ENCODE measurements around the gene KIAA0930.

The KIAA0930 gene

DNA sequence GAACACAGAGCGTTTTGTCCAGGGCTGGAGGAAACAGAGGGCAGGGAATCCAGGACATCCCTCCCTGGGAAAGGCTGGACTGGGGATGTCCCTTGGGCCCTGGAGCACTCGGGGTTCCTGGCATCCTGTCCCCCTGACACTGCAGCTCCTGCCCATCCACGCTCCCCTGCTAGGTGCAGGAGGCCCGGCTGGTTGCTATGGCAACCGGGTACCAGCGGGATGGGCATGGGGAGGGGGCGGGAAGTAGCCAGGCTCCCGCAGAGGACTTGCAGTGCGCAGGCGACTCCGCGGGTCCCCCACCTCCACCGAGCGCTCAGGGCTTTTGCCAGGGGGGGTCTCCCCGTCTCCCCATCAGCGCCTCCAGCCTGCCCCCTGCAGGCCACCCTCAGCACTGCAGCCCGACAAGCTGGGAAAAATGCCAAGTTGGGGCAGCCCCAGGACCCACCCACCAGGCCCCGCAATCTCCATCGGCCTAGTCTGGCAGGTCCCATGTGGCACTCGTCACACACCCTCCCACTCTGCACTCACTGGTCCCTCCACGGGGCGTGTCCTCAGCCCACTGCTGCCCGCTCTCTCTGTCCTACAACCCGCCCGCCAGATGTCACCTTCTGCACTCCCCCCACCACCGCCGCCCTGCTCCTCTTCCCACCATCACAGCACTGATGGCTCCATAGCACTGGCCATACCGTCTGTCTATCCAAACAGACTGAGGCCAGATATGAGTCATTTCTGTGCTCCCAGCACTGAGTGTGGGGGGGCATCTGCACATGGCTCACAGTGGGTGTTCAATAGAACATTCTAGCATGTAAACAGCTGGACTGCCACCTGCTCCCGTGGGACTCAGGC lies 31.5 kb downstream of the KIAA0930 start:
- Histone ChIP-seq H3K36me3 (ENCODE audit: control insufficient read depth, insufficient read depth, low read length) (no peaks in the 10 kb centered on the region), H3K18ac (ENCODE audit: low read length) (no peak overlapping the region), H3K79me2 (ENCODE audit: control insufficient read depth, insufficient read depth, low read length) (no peaks in the 10 kb centered on the region), H2BK15ac (replicated peaks; ENCODE audit: low read depth) (no peak overlapping the region), H3K4me1 (ENCODE audit: control insufficient read depth, low read depth, low read length) (peaks cover 2% of the 10 kb centered on the region), H3K4me2 (ENCODE audit: low read length) (no peak overlapping the region), H4K8ac (ENCODE audit: low read depth, low read length) (no peak overlapping the region), H3K4me3 (ENCODE audit: low read length) (no peak overlapping the region), H3K4ac (ENCODE audit: low read depth, low read length) (no peak overlapping the region), H2AK5ac (ENCODE audit: low read length) (no peak overlapping the region), H3K79me1 (ENCODE audit: low read length) (peaks cover 1% of the 10 kb centered on the region), H3K23ac (ENCODE audit: low read length) (no peak overlapping the region), H3K56ac (ENCODE audit: low read length) (no peak overlapping the region), H2BK5ac (ENCODE audit: low read length) (no peak overlapping the region), H3K27ac (ENCODE audit: low read depth, low read length) (no peak overlapping the region), H3K9ac (ENCODE audit: low read length) (no peak overlapping the region), H3K27me3 (ENCODE audit: insufficient read depth, low read length, poor library complexity) (no peaks in the 10 kb centered on the region), H4K5ac (ENCODE audit: low read length) (no peak overlapping the region), H2BK120ac (ENCODE audit: low read depth, low read length) (no peak overlapping the region)
- no CpG with 5 or more reads among the region's 29 CpGs for WGBS (ENCODE audit: extremely low coverage, insufficient coverage, low lambda C conversion rate)
- DNase-seq: peak; percentile 54

DNA sequence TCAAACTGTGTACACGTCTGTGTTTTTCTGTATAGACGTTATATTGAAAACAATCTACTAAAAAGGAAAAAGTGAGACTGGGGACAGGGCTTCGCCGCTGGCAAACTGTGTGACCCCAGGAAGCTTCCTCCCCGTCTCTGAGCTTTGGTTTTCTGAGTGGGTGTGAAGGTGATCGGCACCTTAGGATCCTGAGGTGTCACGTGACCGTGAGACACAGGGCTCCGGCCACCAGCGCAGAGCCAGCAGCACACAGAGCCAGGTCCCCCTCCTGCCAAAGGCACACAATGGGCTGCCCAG lies 32.0 kb downstream of the KIAA0930 start:
- no peak overlapping the region for H2BK120ac ChIP-seq (ENCODE audit: low read depth, low read length)
- H3K79me1 ChIP-seq (ENCODE audit: low read length): no peaks in the 10 kb centered on the region
- DNase-seq: no peak
- no peak overlapping the region for H3K23ac ChIP-seq (ENCODE audit: low read length)
- H3K9ac ChIP-seq (ENCODE audit: low read length): no peak overlapping the region
- H3K4me1 ChIP-seq (ENCODE audit: control insufficient read depth, low read depth, low read length): peaks cover 2% of the 10 kb centered on the region
- no CpG with 5 or more reads among the region's 10 CpGs for WGBS (ENCODE audit: extremely low coverage, insufficient coverage, low lambda C conversion rate)
- H3K79me2 ChIP-seq (ENCODE audit: control insufficient read depth, insufficient read depth, low read length): no peaks in the 10 kb centered on the region
- H3K4ac ChIP-seq (ENCODE audit: low read depth, low read length): no peak overlapping the region
- H3K18ac ChIP-seq (ENCODE audit: low read length): no peak overlapping the region
- H2BK5ac ChIP-seq (ENCODE audit: low read length): no peak overlapping the region
- no peak overlapping the region for H3K56ac ChIP-seq (ENCODE audit: low read length)
- H4K8ac ChIP-seq (ENCODE audit: low read depth, low read length): no peak overlapping the region
- H3K4me2 ChIP-seq (ENCODE audit: low read length): no peak overlapping the region
- no peak overlapping the region for H2BK15ac ChIP-seq (replicated peaks; ENCODE audit: low read depth)
- H3K36me3 ChIP-seq (ENCODE audit: control insufficient read depth, insufficient read depth, low read length): no peaks in the 10 kb centered on the region
- H3K27me3 ChIP-seq (ENCODE audit: insufficient read depth, low read length, poor library complexity): no peaks in the 10 kb centered on the region
- no peak overlapping the region for H3K27ac ChIP-seq (ENCODE audit: low read depth, low read length)
- no peak overlapping the region for H3K4me3 ChIP-seq (ENCODE audit: low read length)
- H2AK5ac ChIP-seq (ENCODE audit: low read length): no peak overlapping the region
- no peak overlapping the region for H4K5ac ChIP-seq (ENCODE audit: low read length)

DNA sequence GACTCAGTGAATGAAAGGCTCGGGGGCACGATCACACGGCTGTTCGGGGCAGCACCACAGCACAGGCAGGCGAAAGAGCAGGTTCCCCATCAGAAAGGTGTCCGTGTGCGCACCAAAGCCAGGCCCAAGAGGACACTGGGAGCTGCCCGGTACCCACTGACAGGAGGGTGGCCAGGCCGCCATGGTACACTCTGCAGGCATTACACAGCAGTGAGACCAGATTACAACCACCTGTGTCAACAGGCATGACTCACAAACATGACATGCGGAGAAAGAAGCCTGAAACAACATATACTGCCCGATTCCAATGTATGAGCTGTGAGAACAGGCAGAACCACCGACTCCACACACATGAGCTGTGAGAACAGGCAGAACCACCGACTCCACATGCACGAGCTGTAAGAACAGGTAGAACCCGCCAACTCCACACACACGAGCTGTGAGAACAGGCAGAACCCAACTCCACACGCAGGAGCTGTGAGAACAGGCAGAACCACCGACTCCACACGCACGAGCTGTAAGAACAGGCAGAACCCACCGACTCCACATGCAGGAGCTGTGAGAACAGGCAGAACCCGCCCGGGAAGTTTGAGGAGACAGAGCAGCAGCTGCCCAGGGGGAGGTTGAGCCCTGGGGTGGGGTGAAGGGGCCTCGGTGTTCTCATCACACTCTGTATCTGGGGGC lies 32.6 kb downstream of the KIAA0930 start:
- DNase-seq: no peak
- no peak overlapping the region for H3K4me2 ChIP-seq (ENCODE audit: low read length)
- H3K18ac ChIP-seq (ENCODE audit: low read length): no peak overlapping the region
- no peak overlapping the region for H3K23ac ChIP-seq (ENCODE audit: low read length)
- no peak overlapping the region for H2AK5ac ChIP-seq (ENCODE audit: low read length)
- H3K79me1 ChIP-seq (ENCODE audit: low read length): no peaks in the 10 kb centered on the region
- no CpG with 5 or more reads among the region's 24 CpGs for WGBS (ENCODE audit: extremely low coverage, insufficient coverage, low lambda C conversion rate)
- no peaks in the 10 kb centered on the region for H3K36me3 ChIP-seq (ENCODE audit: control insufficient read depth, insufficient read depth, low read length)
- no peaks in the 10 kb centered on the region for H3K79me2 ChIP-seq (ENCODE audit: control insufficient read depth, insufficient read depth, low read length)
- H4K8ac ChIP-seq (ENCODE audit: low read depth, low read length): no peak overlapping the region
- no peak overlapping the region for H3K9ac ChIP-seq (ENCODE audit: low read length)
- no peak overlapping the region for H2BK15ac ChIP-seq (replicated peaks; ENCODE audit: low read depth)
- H3K27ac ChIP-seq (ENCODE audit: low read depth, low read length): no peak overlapping the region
- H3K4me1 ChIP-seq (ENCODE audit: control insufficient read depth, low read depth, low read length): peaks cover under 1% of the 10 kb centered on the region
- no peak overlapping the region for H4K5ac ChIP-seq (ENCODE audit: low read length)
- H3K56ac ChIP-seq (ENCODE audit: low read length): no peak overlapping the region
- no peak overlapping the region for H2BK120ac ChIP-seq (ENCODE audit: low read depth, low read length)
- no peak overlapping the region for H3K4me3 ChIP-seq (ENCODE audit: low read length)
- no peak overlapping the region for H2BK5ac ChIP-seq (ENCODE audit: low read length)
- no peak overlapping the region for H3K4ac ChIP-seq (ENCODE audit: low read depth, low read length)
- no peaks in the 10 kb centered on the region for H3K27me3 ChIP-seq (ENCODE audit: insufficient read depth, low read length, poor library complexity)

DNA sequence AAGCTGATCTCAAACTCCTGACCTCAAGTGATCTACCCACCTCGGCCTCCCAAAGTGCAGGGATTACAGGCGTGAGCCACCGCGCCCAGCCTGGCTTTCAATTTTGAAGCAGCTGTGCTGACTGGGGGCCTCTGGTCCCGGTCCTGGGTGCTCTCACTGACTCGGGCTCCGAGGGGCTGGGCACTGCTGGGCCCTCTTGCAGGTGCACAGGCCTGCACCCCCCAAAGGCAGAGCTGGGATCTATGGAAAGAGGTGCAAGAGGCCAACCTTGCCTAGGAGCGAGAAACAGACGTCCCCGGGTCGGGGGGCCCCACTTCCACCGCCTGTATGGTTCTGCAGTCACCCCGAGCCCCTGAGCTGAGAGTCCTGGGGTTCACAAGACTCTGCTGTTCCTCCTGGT lies 33.2 kb downstream of the KIAA0930 start:
- H2BK15ac ChIP-seq (replicated peaks; ENCODE audit: low read depth): no peak overlapping the region
- no peak overlapping the region for H3K23ac ChIP-seq (ENCODE audit: low read length)
- H3K79me1 ChIP-seq (ENCODE audit: low read length): no peaks in the 10 kb centered on the region
- no peak overlapping the region for H4K5ac ChIP-seq (ENCODE audit: low read length)
- H2AK5ac ChIP-seq (ENCODE audit: low read length): no peak overlapping the region
- H3K79me2 ChIP-seq (ENCODE audit: control insufficient read depth, insufficient read depth, low read length): no peaks in the 10 kb centered on the region
- no peaks in the 10 kb centered on the region for H3K36me3 ChIP-seq (ENCODE audit: control insufficient read depth, insufficient read depth, low read length)
- H2BK5ac ChIP-seq (ENCODE audit: low read length): no peak overlapping the region
- H3K4ac ChIP-seq (ENCODE audit: low read depth, low read length): no peak overlapping the region
- no peaks in the 10 kb centered on the region for H3K27me3 ChIP-seq (ENCODE audit: insufficient read depth, low read length, poor library complexity)
- no peak overlapping the region for H3K56ac ChIP-seq (ENCODE audit: low read length)
- H3K4me3 ChIP-seq (ENCODE audit: low read length): no peak overlapping the region
- DNase-seq: no peak
- no peak overlapping the region for H3K18ac ChIP-seq (ENCODE audit: low read length)
- no peak overlapping the region for H3K27ac ChIP-seq (ENCODE audit: low read depth, low read length)
- WGBS (ENCODE audit: extremely low coverage, insufficient coverage, low lambda C conversion rate): no CpG with 5 or more reads among the region's 13 CpGs
- H2BK120ac ChIP-seq (ENCODE audit: low read depth, low read length): no peak overlapping the region
- H3K4me2 ChIP-seq (ENCODE audit: low read length): no peak overlapping the region
- no peak overlapping the region for H3K9ac ChIP-seq (ENCODE audit: low read length)
- H3K4me1 ChIP-seq (ENCODE audit: control insufficient read depth, low read depth, low read length): no peaks in the 10 kb centered on the region
- H4K8ac ChIP-seq (ENCODE audit: low read depth, low read length): no peak overlapping the region

DNA sequence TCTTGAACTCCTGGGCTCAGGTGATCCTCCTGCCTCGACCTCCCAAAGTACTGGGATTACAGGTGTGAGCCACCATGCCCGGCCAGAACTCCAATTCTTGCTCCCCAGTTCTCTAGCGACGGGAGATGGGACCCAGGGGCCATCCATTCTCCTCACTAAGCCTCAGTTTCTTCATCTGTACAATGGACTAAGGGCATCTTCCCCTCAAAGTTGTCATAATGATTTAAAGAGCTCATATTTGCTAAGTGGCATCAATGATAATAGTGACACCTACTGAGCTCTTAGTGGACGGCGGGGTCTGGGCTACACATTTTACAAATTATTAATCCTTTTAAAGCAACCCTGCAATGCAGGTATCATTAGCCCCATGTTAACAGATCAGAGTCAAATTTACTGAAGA lies 34.5 kb downstream of the KIAA0930 start:
- no peak overlapping the region for H3K4me3 ChIP-seq (ENCODE audit: low read length)
- H3K56ac ChIP-seq (ENCODE audit: low read length): no peak overlapping the region
- DNase-seq: no peak
- H3K27me3 ChIP-seq (ENCODE audit: insufficient read depth, low read length, poor library complexity): no peaks in the 10 kb centered on the region
- H2BK15ac ChIP-seq (replicated peaks; ENCODE audit: low read depth): no peak overlapping the region
- no peak overlapping the region for H3K9ac ChIP-seq (ENCODE audit: low read length)
- H2AK5ac ChIP-seq (ENCODE audit: low read length): no peak overlapping the region
- no peaks in the 10 kb centered on the region for H3K4me1 ChIP-seq (ENCODE audit: control insufficient read depth, low read depth, low read length)
- no peaks in the 10 kb centered on the region for H3K79me1 ChIP-seq (ENCODE audit: low read length)
- no peak overlapping the region for H3K4me2 ChIP-seq (ENCODE audit: low read length)
- H4K5ac ChIP-seq (ENCODE audit: low read length): no peak overlapping the region
- H3K18ac ChIP-seq (ENCODE audit: low read length): no peak overlapping the region
- no peak overlapping the region for H3K23ac ChIP-seq (ENCODE audit: low read length)
- H2BK120ac ChIP-seq (ENCODE audit: low read depth, low read length): no peak overlapping the region
- no peak overlapping the region for H3K4ac ChIP-seq (ENCODE audit: low read depth, low read length)
- H3K27ac ChIP-seq (ENCODE audit: low read depth, low read length): no peak overlapping the region
- no peak overlapping the region for H4K8ac ChIP-seq (ENCODE audit: low read depth, low read length)
- WGBS (ENCODE audit: extremely low coverage, insufficient coverage, low lambda C conversion rate): no CpG with 5 or more reads among the region's 6 CpGs
- no peaks in the 10 kb centered on the region for H3K79me2 ChIP-seq (ENCODE audit: control insufficient read depth, insufficient read depth, low read length)
- no peak overlapping the region for H2BK5ac ChIP-seq (ENCODE audit: low read length)
- no peaks in the 10 kb centered on the region for H3K36me3 ChIP-seq (ENCODE audit: control insufficient read depth, insufficient read depth, low read length)

Measured in mesendoderm (in vitro differentiated cells).